GM23248 (cell line): ENCODE measurements around the gene NPAS3. TPM values are rescaled to one million over a fixed set of nuclear protein-coding genes. Genes with fewer than 3 reads are reported as not detected.

Experiments
- DNase-seq: peaks from one replicate; pipeline ENCODE4 v3.0.0-alpha.2; 2015
- H2AFZ ChIP-seq: fragments of 200-600 bp; sonication (generic); 2 replicates; pipeline ENCODE4 v1.6.1; 2016; ENCODE audit warnings: antibody characterized with exemption
- H3F3A ChIP-seq: fragments of 200-600 bp; sonication (generic); 2 replicates; pipeline ENCODE4 v1.6.1; 2016; ENCODE audit warnings: mild to moderate bottlenecking, antibody characterized with exemption, mixed run types; ENCODE audit not compliant: insufficient read depth
- H3K27ac ChIP-seq: fragments of 200-600 bp; sonication (generic); 2 replicates; pipeline ENCODE4 v1.5.1; 2016; ENCODE audit warnings: mild to moderate bottlenecking
- H3K27me3 ChIP-seq: fragments of 200-600 bp; sonication (generic); replicated peaks from 2 replicates; pipeline ENCODE4 v1.6.1; 2016; ENCODE audit warnings: mild to moderate bottlenecking; ENCODE audit not compliant: insufficient read depth
- H3K36me3 ChIP-seq: fragments of 200-600 bp; sonication (generic); 2 replicates; pipeline ENCODE4 v1.6.1; 2016; ENCODE audit warnings: low read depth, mild to moderate bottlenecking
- H3K4me1 ChIP-seq: fragments of 200-600 bp; sonication (generic); 2 replicates; pipeline ENCODE4 v1.6.1; 2016; ENCODE audit warnings: mild to moderate bottlenecking; ENCODE audit not compliant: insufficient read depth
- H3K4me2 ChIP-seq: fragments of 200-600 bp; sonication (generic); one replicate; pipeline ENCODE4 v1.6.1; 2016; ENCODE audit warnings: mild to moderate bottlenecking; ENCODE audit not compliant: unreplicated experiment
- H3K4me3 ChIP-seq: fragments of 200-600 bp; sonication (generic); 2 replicates; pipeline ENCODE4 v1.5.1; 2016; ENCODE audit warnings: mild to moderate bottlenecking
- H3K79me2 ChIP-seq: fragments of 200-600 bp; sonication (generic); 2 replicates; pipeline ENCODE4 v1.6.1; 2016; ENCODE audit warnings: mild to moderate bottlenecking; ENCODE audit not compliant: insufficient read depth
- H3K9ac ChIP-seq: fragments of 200-600 bp; sonication (generic); 2 replicates; pipeline ENCODE4 v1.6.1; 2016; ENCODE audit warnings: mild to moderate bottlenecking
- H3K9me2 ChIP-seq: fragments of 200-600 bp; sonication (generic); 2 replicates; pipeline ENCODE4 v1.6.1; 2016; ENCODE audit warnings: mixed run types, mild to moderate bottlenecking, moderate library complexity; ENCODE audit not compliant: insufficient read depth
- H3K9me3 ChIP-seq: fragments of 200-600 bp; sonication (generic); one replicate; pipeline ENCODE4 v1.6.1; 2017; ENCODE audit warnings: low read depth
- H4K20me1 ChIP-seq: fragments of 200-600 bp; sonication (generic); 2 replicates; pipeline ENCODE4 v1.6.0; 2016; ENCODE audit not compliant: insufficient read depth
- EZH2 ChIP-seq: fragments of 200-600 bp; sonication (generic); IDR thresholded peaks from 2 replicates; pipeline ENCODE4 v1.6.1; 2018; ENCODE audit warnings: antibody characterized with exemption, mild to moderate bottlenecking; ENCODE audit not compliant: insufficient read depth, poor library complexity, severe bottlenecking
- EZH2phosphoT487 ChIP-seq: fragments of 200-600 bp; sonication (generic); IDR thresholded peaks from 2 replicates; pipeline ENCODE4 v1.6.1; 2018; ENCODE audit warnings: antibody characterized with exemption, moderate library complexity, mild to moderate bottlenecking, low read depth; ENCODE audit not compliant: insufficient read depth
- WGBS, 2 experiments: methylation state at CpG; one replicate each; pipeline ENCODE4 v1.1.6; 2015 to 2017; ENCODE audit warnings: low lambda C conversion rate in 2 of 2, low coverage in 1 of 2; ENCODE audit errors: missing lambda C conversion rate in 2 of 2; 5-methylcytosine and 5-hydroxymethylcytosine counted together
- in situ Hi-C: fragments of 300-500 bp; cut with MboI; formaldehyde crosslinking; loops from 2 replicates; pipeline ENCODE4 v1.15.0; 2020
- polyA plus RNA-seq: library from polyadenylated mRNA; unstranded; fragments of >200 nt; fragmentation: Nextera tagmentation; extraction: Ambion mirVana; gene quantifications from 2 replicates; pipeline ENCODE4 v1.2.1, GENCODE V29; 2016
- total RNA-seq: library from RNA; depleted of rRNA; stranded (reverse); fragments of >200 nt; shearing (Covaris generic); gene quantifications from 2 replicates; pipeline ENCODE4 v1.2.3, GENCODE V29; 2014

Gene NPAS3
- total and polyA plus RNA-seq, 2 experiments from 2014 or later = 0.65 TPM; not detected in 1

GRCh38 chr14:33343016-33343415 lies 404.3 kb downstream of the NPAS3 start:
- H3K27ac ChIP-seq = no peak overlapping the region
- TF ChIP-seq EZH2 (no peak), EZH2phosphoT487 (no peak)
- no peaks in the 10 kb centered on the region for H3K9me2 ChIP-seq
- in situ Hi-C loops = no loop called here
- H3K79me2 ChIP-seq = no peaks in the 10 kb centered on the region
- WGBS, 2 experiments = 61 to 63% methylated on average over 3 of the region's 3 CpGs
- no peak overlapping the region for H3K4me2 ChIP-seq
- H3F3A ChIP-seq = no peaks in the 10 kb centered on the region
- H3K9me3 ChIP-seq = no peaks in the 10 kb centered on the region
- H3K4me3 ChIP-seq = no peak overlapping the region
- H3K36me3 ChIP-seq = no peaks in the 10 kb centered on the region
- H3K9ac ChIP-seq = no peak overlapping the region
- DNase-seq = peak; percentile 38
- H2AFZ ChIP-seq = no peak overlapping the region
- 0 out of 2 replicates have a peak, but pooled peaks cover 5% of the 10 kb centered on the region for H3K27me3 ChIP-seq
- H3K4me1 ChIP-seq = no peaks in the 10 kb centered on the region
- no peaks in the 10 kb centered on the region for H4K20me1 ChIP-seq

GRCh38 chr14:33347796-33348195 lies 409.1 kb downstream of the NPAS3 start:
- no peak overlapping the region for H3K27ac ChIP-seq
- H3K9ac ChIP-seq = no peak overlapping the region
- no peaks in the 10 kb centered on the region for H3K79me2 ChIP-seq
- no peak overlapping the region for H3K4me3 ChIP-seq
- no peaks in the 10 kb centered on the region for H3K36me3 ChIP-seq
- no peak overlapping the region for H2AFZ ChIP-seq
- no peaks in the 10 kb centered on the region for H3K9me2 ChIP-seq
- H3F3A ChIP-seq = no peaks in the 10 kb centered on the region
- H4K20me1 ChIP-seq = no peaks in the 10 kb centered on the region
- TF ChIP-seq EZH2phosphoT487 (no peak), EZH2 (no peak)
- H3K4me1 ChIP-seq = no peaks in the 10 kb centered on the region
- H3K4me2 ChIP-seq = no peak overlapping the region
- 0 to 2% methylated on average over 1 of the region's 1 CpG for WGBS, 2 experiments
- no peaks in the 10 kb centered on the region for H3K9me3 ChIP-seq
- in situ Hi-C loops = no loop called here
- peak; percentile 11 for DNase-seq
- H3K27me3 ChIP-seq = 0 out of 2 replicates have a peak, but pooled peaks cover 5% of the 10 kb centered on the region

DNA sequence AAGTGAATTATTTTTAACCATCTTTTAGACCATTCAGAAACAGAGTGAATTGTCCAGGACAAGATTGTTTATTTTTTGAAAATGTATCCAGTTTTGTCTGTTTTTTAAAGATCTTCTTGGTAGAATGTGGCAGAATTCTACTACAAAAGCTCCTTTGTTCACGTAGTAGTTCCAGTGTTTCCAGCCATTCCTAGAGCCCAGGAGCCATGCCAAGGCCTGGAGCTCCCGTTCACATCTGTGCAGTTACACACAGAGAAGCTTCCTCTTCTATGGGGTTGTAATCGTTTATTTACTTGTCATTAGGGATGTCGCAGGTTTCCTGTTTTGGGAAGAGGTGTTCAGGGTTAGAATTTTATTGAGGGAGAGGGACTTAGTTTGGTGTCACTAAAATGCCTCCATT lies 409.8 kb downstream of the NPAS3 start:
- H4K20me1 ChIP-seq = no peaks in the 10 kb centered on the region
- no peaks in the 10 kb centered on the region for H3K36me3 ChIP-seq
- H3K27ac ChIP-seq = no peak overlapping the region
- no peak overlapping the region for H3K4me3 ChIP-seq
- in situ Hi-C loops = no loop called here
- WGBS, 2 experiments = 58 to 73% methylated on average over 4 of the region's 4 CpGs
- H3K9me3 ChIP-seq = no peaks in the 10 kb centered on the region
- H3K27me3 ChIP-seq = 0 out of 2 replicates have a peak, but pooled peaks cover 5% of the 10 kb centered on the region
- H3F3A ChIP-seq = no peaks in the 10 kb centered on the region
- TF ChIP-seq EZH2 (no peak), EZH2phosphoT487 (no peak)
- no peak overlapping the region for H3K4me2 ChIP-seq
- H3K9ac ChIP-seq = no peak overlapping the region
- no peaks in the 10 kb centered on the region for H3K9me2 ChIP-seq
- no peaks in the 10 kb centered on the region for H3K79me2 ChIP-seq
- DNase-seq = no peak
- no peaks in the 10 kb centered on the region for H3K4me1 ChIP-seq
- H2AFZ ChIP-seq = no peak overlapping the region

DNA sequence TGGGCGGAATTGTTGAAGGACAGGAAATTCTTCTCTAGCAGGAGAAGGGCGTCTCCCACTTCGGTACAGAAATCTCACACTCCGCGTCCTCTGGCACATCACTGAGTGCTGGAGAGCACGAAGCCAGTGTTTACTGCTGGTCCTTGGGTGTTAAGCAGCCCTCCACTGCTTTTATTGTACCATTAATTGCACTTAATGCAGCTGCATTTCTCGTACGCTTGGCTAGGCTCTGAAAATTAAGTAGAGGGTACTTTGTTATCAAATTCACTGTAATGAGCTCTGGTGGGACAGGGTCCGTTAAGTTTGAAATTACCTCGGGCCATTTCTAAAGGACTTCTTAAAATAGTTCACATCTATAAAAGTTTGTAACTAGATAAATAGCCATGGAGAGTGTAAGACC lies 411.2 kb downstream of the NPAS3 start:
- Histone ChIP-seq H3K9ac (no peak overlapping the region), H3K79me2 (no peaks in the 10 kb centered on the region), H3K36me3 (no peaks in the 10 kb centered on the region), H3K27me3 (0 out of 2 replicates have a peak, but pooled peaks cover 5% of the 10 kb centered on the region), H3K4me1 (no peaks in the 10 kb centered on the region), H3F3A (no peaks in the 10 kb centered on the region), H4K20me1 (no peaks in the 10 kb centered on the region), H3K9me3 (no peaks in the 10 kb centered on the region), H3K27ac (no peak overlapping the region), H3K4me3 (no peak overlapping the region), H2AFZ (no peak overlapping the region), H3K4me2 (no peak overlapping the region), H3K9me2 (no peaks in the 10 kb centered on the region)
- no peak for DNase-seq
- in situ Hi-C loops = no loop called here
- TF ChIP-seq EZH2phosphoT487 = no peak
- no peak for TF ChIP-seq EZH2
- WGBS, 2 experiments = 79 to 85% methylated on average over 10 of the region's 10 CpGs

DNA sequence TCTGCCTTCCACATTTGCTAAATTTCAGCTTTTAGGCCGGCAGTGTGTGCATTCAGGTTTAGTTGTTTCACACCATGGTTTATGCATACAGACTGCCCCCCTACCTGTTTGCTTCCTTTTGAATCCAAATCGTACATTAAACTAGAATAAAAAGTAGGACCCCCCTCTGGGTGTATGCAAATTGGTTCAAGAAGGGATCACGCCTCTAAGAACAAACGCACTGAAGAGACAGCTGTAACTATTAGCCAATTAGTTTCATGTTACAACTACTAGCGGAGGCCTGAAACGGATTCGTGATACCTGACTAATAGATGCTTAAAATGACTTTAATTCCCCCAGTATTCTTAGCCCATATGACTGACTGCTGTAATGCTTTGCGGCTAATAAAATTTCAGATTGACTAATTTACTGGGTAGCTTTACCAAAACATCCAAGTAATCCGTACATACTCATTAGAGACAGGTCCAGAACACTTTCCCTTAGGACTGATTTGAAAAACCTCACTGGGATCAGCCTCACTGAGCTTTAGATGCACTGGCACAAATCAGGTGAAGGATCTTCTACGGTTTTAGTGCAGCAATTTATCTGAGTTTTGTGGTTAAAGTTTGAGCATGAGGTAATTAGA lies 411.8 kb downstream of the NPAS3 start:
- 69 to 71% methylated on average over 10 of the region's 10 CpGs for WGBS, 2 experiments
- Histone ChIP-seq H3K4me2 (no peak overlapping the region), H3F3A (no peaks in the 10 kb centered on the region), H3K27ac (no peak overlapping the region), H3K79me2 (no peaks in the 10 kb centered on the region), H3K9me2 (no peaks in the 10 kb centered on the region), H3K9ac (no peak overlapping the region), H3K27me3 (0 out of 2 replicates have a peak, but pooled peaks cover 5% of the 10 kb centered on the region), H3K36me3 (no peaks in the 10 kb centered on the region), H3K4me3 (no peak overlapping the region), H4K20me1 (no peaks in the 10 kb centered on the region), H2AFZ (no peak overlapping the region), H3K4me1 (no peaks in the 10 kb centered on the region), H3K9me3 (no peaks in the 10 kb centered on the region)
- TF ChIP-seq EZH2 (no peak), EZH2phosphoT487 (no peak)
- DNase-seq = no peak
- in situ Hi-C loops = no loop called here
